Prostate gland (tissue), 2 donors: ENCODE results near the gene MYO1B. TPM values are rescaled to one million over a fixed set of nuclear protein-coding genes. Genes with fewer than 3 reads are reported as not detected.

Experiments used
- DNase-seq: peaks from one replicate; pipeline ENCODE4 v3.0.0-alpha.2; 2019; ENCODE audit warnings: low spot score
- H3K27ac ChIP-seq, 2 donors: fragments of 200-600 bp; sonication (generic); 2 replicates each; pipeline ENCODE4 v1.5.1; 2017 to 2019
- H3K27me3 ChIP-seq: fragments of 200-600 bp; sonication (generic); replicated peaks from 2 replicates; pipeline ENCODE4 v1.5.1; 2019; ENCODE audit not compliant: insufficient read depth
- H3K36me3 ChIP-seq, 2 donors: fragments of 200-600 bp; sonication (generic); 1 replicate in 1 of 2; 2 replicates in 1 of 2; pipeline versions ENCODE4 v1.5.1 to v1.8.1; 2017 to 2019
- H3K4me1 ChIP-seq: fragments of 200-600 bp; sonication (generic); replicated peaks from 2 replicates; pipeline ENCODE4 v1.5.1; 2019
- H3K4me3 ChIP-seq, 2 donors: fragments of 200-600 bp; sonication (generic); 2 replicates each; pipeline ENCODE4 v1.5.1; 2017 to 2019
- H3K9me3 ChIP-seq: fragments of 200-600 bp; sonication (generic); 2 replicates; pipeline ENCODE4 v1.5.1; 2017
- CTCF ChIP-seq, 4 experiments: fragments of 200-600 bp in 2 of 4; fragments of 450-650 bp in 2 of 4; sonication (generic) in 2 of 4; IDR thresholded peaks; 1 replicate in 3 of 4; 2 replicates in 1 of 4; pipeline ENCODE4 v1.5.1; 2016 to 2019; ENCODE audit warnings: antibody characterized with exemption in 4 of 4, mild to moderate bottlenecking in 2 of 4, moderate library complexity in 2 of 4
- POLR2A ChIP-seq: fragments of 450-650 bp; IDR thresholded peaks from one replicate; pipeline ENCODE4 v1.6.1; 2016; ENCODE audit warnings: antibody characterized with exemption, mild to moderate bottlenecking
- POLR2AphosphoS5 ChIP-seq: sonication (generic); formaldehyde crosslinking; IDR thresholded peaks from one replicate; pipeline ENCODE4 v1.6.1; 2017; ENCODE audit warnings: antibody characterized with exemption
- WGBS: methylation state at CpG from one replicate; pipeline ENCODE4 v1.1.5; 2018; 5-methylcytosine and 5-hydroxymethylcytosine counted together
- intact Hi-C: fragments of 100-400 bp; cut with DNase I; formaldehyde crosslinking; loops from one replicate; pipeline ENCODE4 v1.14.2; 2022
- total RNA-seq, 2 donors: library from RNA; depleted of rRNA; stranded (reverse); fragments of >200 nt; gene quantifications; one replicate each; pipeline ENCODE4 v1.1.0, GENCODE V29; 2016

MYO1B gene
- total RNA-seq, 2 donors from 2014 or later: 22.4 to 38.3 TPM

GRCh38 chr2:191345788-191346187 is 100.6 kb downstream of the MYO1B start:
- TF ChIP-seq POLR2A: no peak
- intact Hi-C loops: no loop called here
- Histone ChIP-seq H3K4me3 (no peak overlapping the region), H3K36me3 (no peaks in the 10 kb centered on the region), H3K27me3 (no peaks in the 10 kb centered on the region), H3K27ac (no peak overlapping the region), H3K4me1 (no peaks in the 10 kb centered on the region), H3K9me3 (no peaks in the 10 kb centered on the region)
- DNase-seq: no peak

DNA sequence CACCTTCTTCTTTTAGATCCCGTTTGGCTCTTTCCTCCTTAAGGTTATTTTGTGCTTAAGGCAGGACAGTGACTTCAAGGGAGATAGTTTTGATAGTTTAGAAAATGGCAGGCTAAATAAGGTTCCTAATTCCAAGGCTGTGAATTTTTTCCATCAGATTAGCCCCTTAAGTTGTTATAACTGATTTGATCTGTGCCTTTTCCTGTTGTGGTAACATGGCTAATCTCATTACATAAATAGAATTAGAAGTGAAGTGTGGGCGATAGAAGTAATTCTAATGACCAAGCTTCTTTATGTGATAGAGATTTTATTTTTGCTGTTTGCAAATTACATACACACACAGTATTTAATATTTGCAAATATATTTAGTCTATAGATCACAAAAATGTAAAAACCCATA is 102.0 kb downstream of the MYO1B start:
- no peak overlapping the region for H3K4me3 ChIP-seq
- WGBS: 88% methylated on average over 2 of the region's 2 CpGs
- no peak for DNase-seq
- H3K27me3 ChIP-seq: no peaks in the 10 kb centered on the region
- TF ChIP-seq CTCF (IDR thresholded peaks at IDR 0.05) (no peak), POLR2AphosphoS5 (no peak), POLR2A (no peak)
- H3K4me1 ChIP-seq: no peaks in the 10 kb centered on the region
- no peaks in the 10 kb centered on the region for H3K9me3 ChIP-seq
- no peaks in the 10 kb centered on the region for H3K36me3 ChIP-seq
- intact Hi-C loops: no loop called here
- no peak overlapping the region for H3K27ac ChIP-seq

DNA sequence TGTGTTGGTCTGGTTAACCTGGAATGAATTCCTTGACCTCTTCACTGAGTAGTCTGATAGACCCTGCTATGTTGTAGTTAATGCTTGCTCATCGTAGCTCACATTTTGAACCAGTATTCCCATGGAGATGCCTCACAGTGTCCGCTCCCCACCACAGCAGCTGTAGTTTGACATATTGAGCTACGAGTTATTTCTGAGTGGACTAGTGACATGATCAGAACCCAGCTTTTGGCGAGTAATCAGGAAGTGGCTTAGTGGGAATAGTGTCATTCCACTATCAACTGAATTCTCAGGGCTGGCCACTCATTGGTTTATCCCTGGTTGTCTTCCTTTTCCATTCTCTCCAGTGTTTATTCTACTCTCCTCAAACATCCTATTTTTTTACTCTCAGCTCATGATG is 102.7 kb downstream of the MYO1B start:
- H3K27me3 ChIP-seq: no peaks in the 10 kb centered on the region
- H3K9me3 ChIP-seq: no peaks in the 10 kb centered on the region
- H3K4me3 ChIP-seq: no peak overlapping the region
- WGBS: 99% methylated on average over 4 of the region's 4 CpGs
- H3K27ac ChIP-seq: no peak overlapping the region
- H3K36me3 ChIP-seq: no peaks in the 10 kb centered on the region
- intact Hi-C loops: no loop called here
- TF ChIP-seq CTCF (IDR thresholded peaks at IDR 0.05) (no peak), POLR2A (no peak), POLR2AphosphoS5 (no peak)
- no peaks in the 10 kb centered on the region for H3K4me1 ChIP-seq
- DNase-seq: no peak

GRCh38 chr2:191349990-191350389 is 104.8 kb downstream of the MYO1B start:
- intact Hi-C loops: no loop called here
- Histone ChIP-seq H3K36me3 (no peaks in the 10 kb centered on the region), H3K27ac (no peak overlapping the region), H3K27me3 (no peaks in the 10 kb centered on the region), H3K4me1 (no peaks in the 10 kb centered on the region), H3K4me3 (no peak overlapping the region), H3K9me3 (no peaks in the 10 kb centered on the region)
- 50% methylated on average over 2 of the region's 2 CpGs for WGBS
- DNase-seq: no peak
- TF ChIP-seq CTCF (IDR thresholded peaks at IDR 0.05) (no peak), POLR2AphosphoS5 (no peak), POLR2A (no peak)

- Histone ChIP-seq H3K4me1 (no peaks in the 10 kb centered on the region), H3K27ac (no peak overlapping the region), H3K27me3 (no peaks in the 10 kb centered on the region), H3K36me3 (no peaks in the 10 kb centered on the region), H3K4me3 (no peak overlapping the region), H3K9me3 (no peaks in the 10 kb centered on the region)
- 22% methylated on average over 2 of the region's 2 CpGs for WGBS
- TF ChIP-seq POLR2AphosphoS5 (no peak), POLR2A (no peak), CTCF (IDR thresholded peaks at IDR 0.05) (no peak)
- intact Hi-C loops: no loop called here
- DNase-seq: no peak
Measured at GRCh38 chr2:191350826-191351225, 105.6 kb downstream of the MYO1B start.
